ENCODE results near the gene KANK2. TPM values are rescaled to one million over a fixed set of nuclear protein-coding genes. Genes with fewer than 3 reads are reported as not detected.

The KANK2 gene
- total and polyA plus RNA-seq, 2 of the 8 experiments (the other 6 are each of a cell fraction or from before 2014, with no cell fraction given) = 25.2 to 42.3 TPM

DNA sequence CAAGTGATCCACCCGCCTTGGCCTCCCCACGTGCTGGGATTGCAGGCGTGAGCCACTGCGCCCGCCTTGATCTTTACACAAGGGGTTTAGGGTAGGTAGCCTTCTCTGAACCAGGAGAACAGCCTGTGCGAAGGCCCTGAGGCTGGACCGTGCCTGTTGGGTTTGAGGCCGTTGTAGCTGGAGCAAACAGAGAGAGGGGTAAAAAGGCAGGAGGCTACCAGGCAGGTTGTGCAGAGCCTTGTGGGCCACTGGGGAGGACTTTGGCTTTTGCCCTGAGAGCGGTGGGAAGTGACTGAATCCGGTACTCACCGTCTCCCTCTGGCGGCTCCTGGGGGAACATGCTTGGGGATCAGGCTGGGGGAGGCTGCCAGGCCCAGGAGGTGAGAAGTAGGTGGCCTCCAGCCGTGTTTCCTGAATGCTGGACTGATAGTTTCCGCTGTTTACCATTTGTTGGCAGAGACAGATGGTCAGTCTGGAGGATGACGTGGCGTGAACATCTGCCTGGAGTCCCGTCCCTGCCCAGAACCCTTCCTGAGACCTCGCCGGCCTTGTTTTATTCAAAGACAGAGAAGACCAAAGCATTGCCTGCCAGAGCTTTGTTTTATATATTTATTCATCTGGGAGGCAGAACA, 66.4 kb downstream of the KANK2 start (continued):
- TF ChIP-seq, protein P1, sequence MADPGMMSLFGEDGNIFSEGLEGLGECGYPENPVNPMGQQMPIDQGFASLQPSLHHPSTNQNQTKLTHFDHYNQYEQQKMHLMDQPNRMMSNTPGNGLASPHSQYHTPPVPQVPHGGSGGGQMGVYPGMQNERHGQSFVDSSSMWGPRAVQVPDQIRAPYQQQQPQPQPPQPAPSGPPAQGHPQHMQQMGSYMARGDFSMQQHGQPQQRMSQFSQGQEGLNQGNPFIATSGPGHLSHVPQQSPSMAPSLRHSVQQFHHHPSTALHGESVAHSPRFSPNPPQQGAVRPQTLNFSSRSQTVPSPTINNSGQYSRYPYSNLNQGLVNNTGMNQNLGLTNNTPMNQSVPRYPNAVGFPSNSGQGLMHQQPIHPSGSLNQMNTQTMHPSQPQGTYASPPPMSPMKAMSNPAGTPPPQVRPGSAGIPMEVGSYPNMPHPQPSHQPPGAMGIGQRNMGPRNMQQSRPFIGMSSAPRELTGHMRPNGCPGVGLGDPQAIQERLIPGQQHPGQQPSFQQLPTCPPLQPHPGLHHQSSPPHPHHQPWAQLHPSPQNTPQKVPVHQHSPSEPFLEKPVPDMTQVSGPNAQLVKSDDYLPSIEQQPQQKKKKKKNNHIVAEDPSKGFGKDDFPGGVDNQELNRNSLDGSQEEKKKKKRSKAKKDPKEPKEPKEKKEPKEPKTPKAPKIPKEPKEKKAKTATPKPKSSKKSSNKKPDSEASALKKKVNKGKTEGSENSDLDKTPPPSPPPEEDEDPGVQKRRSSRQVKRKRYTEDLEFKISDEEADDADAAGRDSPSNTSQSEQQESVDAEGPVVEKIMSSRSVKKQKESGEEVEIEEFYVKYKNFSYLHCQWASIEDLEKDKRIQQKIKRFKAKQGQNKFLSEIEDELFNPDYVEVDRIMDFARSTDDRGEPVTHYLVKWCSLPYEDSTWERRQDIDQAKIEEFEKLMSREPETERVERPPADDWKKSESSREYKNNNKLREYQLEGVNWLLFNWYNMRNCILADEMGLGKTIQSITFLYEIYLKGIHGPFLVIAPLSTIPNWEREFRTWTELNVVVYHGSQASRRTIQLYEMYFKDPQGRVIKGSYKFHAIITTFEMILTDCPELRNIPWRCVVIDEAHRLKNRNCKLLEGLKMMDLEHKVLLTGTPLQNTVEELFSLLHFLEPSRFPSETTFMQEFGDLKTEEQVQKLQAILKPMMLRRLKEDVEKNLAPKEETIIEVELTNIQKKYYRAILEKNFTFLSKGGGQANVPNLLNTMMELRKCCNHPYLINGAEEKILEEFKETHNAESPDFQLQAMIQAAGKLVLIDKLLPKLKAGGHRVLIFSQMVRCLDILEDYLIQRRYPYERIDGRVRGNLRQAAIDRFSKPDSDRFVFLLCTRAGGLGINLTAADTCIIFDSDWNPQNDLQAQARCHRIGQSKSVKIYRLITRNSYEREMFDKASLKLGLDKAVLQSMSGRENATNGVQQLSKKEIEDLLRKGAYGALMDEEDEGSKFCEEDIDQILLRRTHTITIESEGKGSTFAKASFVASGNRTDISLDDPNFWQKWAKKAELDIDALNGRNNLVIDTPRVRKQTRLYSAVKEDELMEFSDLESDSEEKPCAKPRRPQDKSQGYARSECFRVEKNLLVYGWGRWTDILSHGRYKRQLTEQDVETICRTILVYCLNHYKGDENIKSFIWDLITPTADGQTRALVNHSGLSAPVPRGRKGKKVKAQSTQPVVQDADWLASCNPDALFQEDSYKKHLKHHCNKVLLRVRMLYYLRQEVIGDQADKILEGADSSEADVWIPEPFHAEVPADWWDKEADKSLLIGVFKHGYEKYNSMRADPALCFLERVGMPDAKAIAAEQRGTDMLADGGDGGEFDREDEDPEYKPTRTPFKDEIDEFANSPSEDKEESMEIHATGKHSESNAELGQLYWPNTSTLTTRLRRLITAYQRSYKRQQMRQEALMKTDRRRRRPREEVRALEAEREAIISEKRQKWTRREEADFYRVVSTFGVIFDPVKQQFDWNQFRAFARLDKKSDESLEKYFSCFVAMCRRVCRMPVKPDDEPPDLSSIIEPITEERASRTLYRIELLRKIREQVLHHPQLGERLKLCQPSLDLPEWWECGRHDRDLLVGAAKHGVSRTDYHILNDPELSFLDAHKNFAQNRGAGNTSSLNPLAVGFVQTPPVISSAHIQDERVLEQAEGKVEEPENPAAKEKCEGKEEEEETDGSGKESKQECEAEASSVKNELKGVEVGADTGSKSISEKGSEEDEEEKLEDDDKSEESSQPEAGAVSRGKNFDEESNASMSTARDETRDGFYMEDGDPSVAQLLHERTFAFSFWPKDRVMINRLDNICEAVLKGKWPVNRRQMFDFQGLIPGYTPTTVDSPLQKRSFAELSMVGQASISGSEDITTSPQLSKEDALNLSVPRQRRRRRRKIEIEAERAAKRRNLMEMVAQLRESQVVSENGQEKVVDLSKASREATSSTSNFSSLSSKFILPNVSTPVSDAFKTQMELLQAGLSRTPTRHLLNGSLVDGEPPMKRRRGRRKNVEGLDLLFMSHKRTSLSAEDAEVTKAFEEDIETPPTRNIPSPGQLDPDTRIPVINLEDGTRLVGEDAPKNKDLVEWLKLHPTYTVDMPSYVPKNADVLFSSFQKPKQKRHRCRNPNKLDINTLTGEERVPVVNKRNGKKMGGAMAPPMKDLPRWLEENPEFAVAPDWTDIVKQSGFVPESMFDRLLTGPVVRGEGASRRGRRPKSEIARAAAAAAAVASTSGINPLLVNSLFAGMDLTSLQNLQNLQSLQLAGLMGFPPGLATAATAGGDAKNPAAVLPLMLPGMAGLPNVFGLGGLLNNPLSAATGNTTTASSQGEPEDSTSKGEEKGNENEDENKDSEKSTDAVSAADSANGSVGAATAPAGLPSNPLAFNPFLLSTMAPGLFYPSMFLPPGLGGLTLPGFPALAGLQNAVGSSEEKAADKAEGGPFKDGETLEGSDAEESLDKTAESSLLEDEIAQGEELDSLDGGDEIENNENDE (IDR thresholded peaks at IDR 0.05; ENCODE audit: insufficient replicate concordance, low read length) = no peak
- TF ChIP-seq CREB1 (IDR thresholded peaks at IDR 0.05) = no peak
- no peak for TF ChIP-seq CBX5 (IDR thresholded peaks at IDR 0.05; ENCODE audit: low read depth, low read length)
- peak; percentile 38 to 48; a peak in 3 of 4 replicates for TF ChIP-seq RAD21 (IDR thresholded peaks at IDR 0.05 in 1 of 2, conservative IDR thresholded peaks at IDR 0.05 in 1 of 2; ENCODE audit: low read depth in 2 of 2, low read length in 2 of 2)
- no peak for TF ChIP-seq SRF (IDR thresholded peaks at IDR 0.05; ENCODE audit: low read depth, low read length)
- peak; percentile 35; the same call in 1 of the 2 replicates for TF ChIP-seq POLR2AphosphoS5 (IDR thresholded peaks at IDR 0.05; ENCODE audit: low read depth, low read length)
- TF ChIP-seq KDM4A (IDR thresholded peaks at IDR 0.05; ENCODE audit: low read depth, low read length, severe bottlenecking) = no peak
- TF ChIP-seq EP300 (IDR thresholded peaks at IDR 0.05; ENCODE audit: borderline replicate concordance in 1 of 2, low read depth in 2 of 2, low read length in 2 of 2) = no peak
- 0 out of 2 replicates have a peak, but pooled peaks have one; percentile 20 for TF ChIP-seq TBP (IDR thresholded peaks at IDR 0.05; ENCODE audit: low read depth, low read length)
- 0 out of 2 replicates have a peak, but pooled peaks have one; percentile 38 for TF ChIP-seq GTF2F1 (IDR thresholded peaks at IDR 0.05; ENCODE audit: borderline replicate concordance, low read depth, low read length)

Measured in H1 (cell line).